GM19240 (cell line): Measurements from ENCODE around the gene TLCD1.
A peak's percentile ranks its signal among the peaks of the same experiment; 100 is the strongest.
"Not testable (repeated sequence)": the region's sequence is repeated elsewhere in the genome, so short reads cannot be mapped to it uniquely, and the experiment has no call there.

ENCODE experiments used
- DNase-seq: peaks from one replicate; pipeline ENCODE4 v3.0.0; 2011; ENCODE audit warnings: low spot score; ENCODE audit not compliant: insufficient read length

TLCD1 gene

GRCh38 chr17:28729950-28730330, 3.9 kb upstream of the TLCD1 start:
- no peak for DNase-seq

DNA sequence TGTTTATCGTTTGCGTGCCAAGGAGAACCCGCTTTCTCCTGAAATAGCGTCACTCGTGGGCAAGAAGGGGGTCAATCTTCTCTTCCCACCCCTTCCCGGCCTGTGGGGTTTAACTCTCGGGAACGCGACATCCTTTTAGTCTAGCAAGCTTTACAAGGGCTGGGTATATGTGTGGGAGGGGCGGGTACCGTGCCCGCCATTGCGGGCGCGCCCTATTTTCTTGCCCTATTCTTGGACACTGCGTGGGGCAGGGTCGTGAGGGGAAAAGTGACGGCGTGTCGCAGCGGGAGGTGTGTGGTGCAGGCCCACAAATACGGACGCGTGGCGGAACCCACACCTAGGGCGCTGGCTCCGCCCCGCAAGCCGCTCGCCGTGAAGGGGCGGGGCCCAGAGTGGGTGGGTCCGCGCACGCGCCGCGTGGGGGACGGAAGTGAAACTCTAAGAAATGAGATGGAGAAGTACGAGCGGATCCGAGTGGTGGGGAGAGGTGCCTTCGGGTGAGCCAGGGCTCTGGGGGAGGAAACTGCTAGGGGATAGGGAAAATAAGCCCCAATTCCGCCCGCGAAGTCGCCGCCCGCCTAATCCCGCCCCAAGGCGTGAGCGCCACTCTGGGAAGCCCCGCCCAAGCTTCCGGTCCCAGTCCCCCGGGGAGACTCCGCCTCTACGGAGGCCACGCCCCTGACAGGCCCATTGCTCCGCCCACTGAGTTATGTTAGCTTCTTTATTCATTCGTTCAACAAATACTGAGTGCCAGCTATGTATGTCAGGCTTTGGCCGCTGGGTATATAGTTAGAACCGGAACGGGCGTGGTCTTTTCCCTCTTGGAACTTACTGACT, 2.5 kb upstream of the TLCD1 start, which contains the start of gene NEK8:
NEK8 (plus strand) TSS at position 425 of the 837 bp plus-strand sequence; CDS start at position 451, 26 bp downstream.
- DNase-seq, result peak; percentile 53

DNA sequence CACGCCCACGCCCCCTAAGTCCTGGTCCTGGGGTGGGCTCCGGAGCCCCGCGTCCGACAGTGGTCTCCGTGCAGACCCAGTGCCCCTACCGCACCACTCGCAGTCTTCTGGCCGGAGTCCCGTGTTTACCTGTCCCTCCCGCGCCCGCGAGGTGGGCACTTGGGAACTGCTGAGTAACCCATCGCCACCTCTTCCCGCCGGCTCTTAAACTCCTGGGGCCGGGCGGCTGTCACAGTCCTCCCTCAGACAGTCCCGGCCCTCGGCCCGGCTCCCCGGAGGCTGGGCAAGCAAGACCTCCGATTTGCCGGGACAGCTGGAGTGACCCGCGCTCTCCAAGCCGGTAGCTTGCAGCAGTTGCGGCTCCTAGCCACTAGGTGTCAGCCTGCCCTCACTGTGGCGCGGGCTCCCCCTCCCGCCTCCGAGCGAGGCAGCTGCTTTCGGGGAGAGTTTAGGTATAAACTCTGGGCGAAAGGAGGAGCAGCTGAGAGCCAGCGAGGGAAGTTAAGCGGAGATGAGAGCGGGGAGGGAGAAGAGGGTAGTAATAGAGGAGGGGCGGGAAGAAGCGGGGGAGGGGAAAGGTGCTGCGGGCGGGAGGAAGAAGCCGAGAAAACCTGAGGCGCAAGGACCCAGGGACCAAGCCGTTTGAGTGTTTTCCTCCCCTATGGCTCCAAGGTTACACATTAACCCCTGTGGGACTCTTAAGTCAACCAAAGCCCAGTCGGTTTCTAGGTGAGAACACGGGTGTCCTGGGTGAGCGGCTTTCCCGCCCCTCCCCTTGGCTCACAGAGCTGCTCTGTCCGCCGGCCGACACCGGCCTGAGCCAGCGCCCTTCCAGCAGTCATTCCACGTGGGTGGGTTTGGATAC, 826 bp upstream of the TLCD1 start:
- DNase-seq, result peak; percentile 76

GRCh38 chr17:28725660-28726225, 290 bp downstream of the TLCD1 start:
- no peak for DNase-seq

GRCh38 chr17:28725166-28725659, 820 bp downstream of the TLCD1 start:
- no peak for DNase-seq

- DNase-seq, result no peak
Observed at GRCh38 chr17:28724500-28725165, 1.4 kb downstream of the TLCD1 start.

- DNase-seq, result not testable (repeated sequence)
Observed at GRCh38 chr17:28723836-28724499, 2.1 kb downstream of the TLCD1 start.

- no peak for DNase-seq
Observed at GRCh38 chr17:28723159-28723835, 2.7 kb downstream of the TLCD1 start.

GRCh38 chr17:28722417-28723158, 3.4 kb downstream of the TLCD1 start:
- DNase-seq, result no peak

GRCh38 chr17:28720997-28721329, 5.1 kb downstream of the TLCD1 start:
- not testable (repeated sequence) for DNase-seq

GRCh38 chr17:28720247-28720996, 5.6 kb downstream of the TLCD1 start:
- no peak for DNase-seq

GRCh38 chr17:28719021-28719433, 7.0 kb downstream of the TLCD1 start:
- DNase-seq, result no peak

DNA sequence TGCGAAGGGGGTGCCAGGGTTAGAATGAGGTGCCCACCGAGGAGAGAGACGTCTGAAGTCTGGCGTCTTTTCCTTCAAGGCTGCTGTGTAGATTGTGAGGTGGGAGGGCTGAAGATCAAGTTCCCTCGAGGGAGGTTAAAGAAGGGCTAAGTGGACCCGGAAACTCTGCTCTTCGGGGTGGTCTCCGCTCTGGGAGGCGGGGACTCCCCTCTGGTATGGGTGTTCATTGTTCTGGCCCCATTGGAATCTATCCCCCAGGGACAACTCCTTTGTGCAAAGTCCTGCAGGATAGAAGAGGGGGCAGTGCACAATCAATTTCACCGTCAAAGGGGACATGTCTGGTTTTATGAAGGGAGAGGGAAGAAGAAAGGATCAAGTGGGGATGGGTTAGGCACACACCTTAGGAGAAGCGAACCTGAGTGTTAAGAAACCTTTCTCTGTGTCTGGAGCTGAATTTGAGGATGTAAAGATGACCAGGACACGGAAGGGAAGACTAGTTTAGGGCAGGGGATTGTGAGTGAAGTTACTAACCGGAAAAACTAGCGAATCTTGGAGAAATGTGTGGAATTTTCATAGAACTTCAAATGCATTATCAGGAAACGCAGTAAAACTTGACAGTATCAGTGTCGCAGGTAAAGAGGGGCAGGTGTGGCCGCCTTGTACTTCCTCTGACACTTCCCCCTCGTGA, 7.6 kb downstream of the TLCD1 start:
- no peak for DNase-seq

GRCh38 chr17:28717578-28718332, 8.3 kb downstream of the TLCD1 start, which contains the start of gene RAB34:
RAB34 (minus strand) TSS chr17:28717868; CDS start chr17:28717266, 602 bp downstream.
- DNase-seq, result no peak

- no peak for DNase-seq
Observed at GRCh38 chr17:28716740-28717577, 9.1 kb downstream of the TLCD1 start.

- DNase-seq, result no peak
Observed at GRCh38 chr17:28715217-28715616, 10.8 kb downstream of the TLCD1 start.
